GM19238 (cell line): ENCODE data around the gene CREB3L1.

Experiments
- DNase-seq: peaks from one replicate; pipeline ENCODE4 v3.0.0; 2011; ENCODE audit warnings: low spot score; ENCODE audit not compliant: insufficient read length

Gene CREB3L1

GRCh38 chr11:46321757-46322156, 44.3 kb downstream of the CREB3L1 start:
- DNase-seq = no peak

GRCh38 chr11:46322759-46323158, 45.3 kb downstream of the CREB3L1 start:
- no peak for DNase-seq

GRCh38 chr11:46326813-46327416, 49.5 kb downstream of the CREB3L1 start:
- no peak for DNase-seq

GRCh38 chr11:46327829-46328228, 50.4 kb downstream of the CREB3L1 start:
- no peak for DNase-seq

- no peak for DNase-seq
Observed at GRCh38 chr11:46330154-46330553, 52.7 kb downstream of the CREB3L1 start.

GRCh38 chr11:46330563-46331281, 53.3 kb downstream of the CREB3L1 start:
- DNase-seq = no peak

GRCh38 chr11:46331282-46331984, 54.0 kb downstream of the CREB3L1 start:
- no peak for DNase-seq

- DNase-seq = no peak
Observed at GRCh38 chr11:46332093-46332567, 54.7 kb downstream of the CREB3L1 start.

- DNase-seq = no peak
Observed at GRCh38 chr11:46332568-46333393, 55.3 kb downstream of the CREB3L1 start.

GRCh38 chr11:46333394-46333947, 56.0 kb downstream of the CREB3L1 start:
- no peak for DNase-seq

- no peak for DNase-seq
Observed at GRCh38 chr11:46334211-46334610, 56.7 kb downstream of the CREB3L1 start.

GRCh38 chr11:46335271-46335670, 57.8 kb downstream of the CREB3L1 start:
- DNase-seq = no peak

GRCh38 chr11:46335890-46336562, 58.6 kb downstream of the CREB3L1 start:
- no peak for DNase-seq

GRCh38 chr11:46336563-46337180, 59.2 kb downstream of the CREB3L1 start:
- DNase-seq = no peak

GRCh38 chr11:46337626-46338345, 60.3 kb downstream of the CREB3L1 start:
- DNase-seq = no peak

GRCh38 chr11:46338636-46338987, 61.1 kb downstream of the CREB3L1 start:
- DNase-seq = no peak

- no peak for DNase-seq
Observed at GRCh38 chr11:46338988-46339666, 61.7 kb downstream of the CREB3L1 start.

GRCh38 chr11:46339816-46340215, 62.4 kb downstream of the CREB3L1 start:
- no peak for DNase-seq

- DNase-seq = no peak
Observed at GRCh38 chr11:46341454-46341853, 64.0 kb downstream of the CREB3L1 start.
